ENCODE measurements around the gene NUDT13. TPM values are rescaled to one million over a fixed set of nuclear protein-coding genes. Genes with fewer than 3 reads are reported as not detected.
A peak's percentile ranks its signal among the peaks of the same experiment; 100 is the strongest.
"Not testable (repeated sequence)": the region's sequence is repeated elsewhere in the genome, so short reads cannot be mapped to it uniquely, and the experiment has no call there.

NUDT13 gene
- total RNA-seq, 1 donor from 2014 or later = 3.1 TPM

DNA sequence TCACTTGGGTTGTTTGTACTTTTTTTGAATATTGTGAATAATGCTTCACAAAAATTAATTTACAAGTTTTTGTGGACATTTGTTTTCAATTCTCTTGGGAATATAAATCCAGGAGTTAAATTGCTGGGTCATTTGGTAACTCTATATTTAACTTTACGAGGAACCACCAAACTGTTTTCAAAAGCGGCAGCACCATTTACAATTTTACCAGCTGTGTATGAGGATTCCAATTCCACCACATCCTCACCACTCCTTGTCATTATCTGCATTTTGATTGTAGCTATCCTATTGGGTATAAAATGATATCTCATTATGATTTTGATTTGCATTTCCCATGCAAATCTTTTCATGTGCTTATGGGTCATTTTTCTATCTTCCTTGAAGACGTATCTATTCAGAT is 4.0 kb upstream of the NUDT13 start:
- TF ChIP-seq CTCF (conservative IDR thresholded peaks at IDR 0.05) = no peak
- Mint-ChIP-seq H3K4me3 (no peak overlapping the region), H3K27ac (no peak overlapping the region), H3K27me3 (no peaks in the 10 kb centered on the region), H3K36me3 (peaks cover 18% of the 10 kb centered on the region), H3K9me3 (no peaks in the 10 kb centered on the region), H3K4me1 (ENCODE audit: unreplicated experiment) (peaks cover 6% of the 10 kb centered on the region)
- DNase-seq (ENCODE audit: extremely low spot score, unreplicated experiment) = no peak

GRCh38 chr10:73109248-73109652 is 1.0 kb upstream of the NUDT13 start:
- not testable (repeated sequence) for H3K4me3 Mint-ChIP-seq; H3K27me3 Mint-ChIP-seq; H3K27ac Mint-ChIP-seq; DNase-seq (ENCODE audit: extremely low spot score, unreplicated experiment); H3K9me3 Mint-ChIP-seq; H3K4me1 Mint-ChIP-seq (ENCODE audit: unreplicated experiment)
- H3K36me3 Mint-ChIP-seq = peaks cover 18% of the 10 kb centered on the region

GRCh38 chr10:73112032-73112431 is 1.8 kb downstream of the NUDT13 start:
- Mint-ChIP-seq H3K36me3 (peaks cover 14% of the 10 kb centered on the region), H3K27ac (peak overlapping the region; percentile 99)
- H3K4me1 Mint-ChIP-seq (ENCODE audit: unreplicated experiment); H3K27me3 Mint-ChIP-seq; DNase-seq (ENCODE audit: extremely low spot score, unreplicated experiment); H3K4me3 Mint-ChIP-seq; H3K9me3 Mint-ChIP-seq: not testable (repeated sequence)

DNA sequence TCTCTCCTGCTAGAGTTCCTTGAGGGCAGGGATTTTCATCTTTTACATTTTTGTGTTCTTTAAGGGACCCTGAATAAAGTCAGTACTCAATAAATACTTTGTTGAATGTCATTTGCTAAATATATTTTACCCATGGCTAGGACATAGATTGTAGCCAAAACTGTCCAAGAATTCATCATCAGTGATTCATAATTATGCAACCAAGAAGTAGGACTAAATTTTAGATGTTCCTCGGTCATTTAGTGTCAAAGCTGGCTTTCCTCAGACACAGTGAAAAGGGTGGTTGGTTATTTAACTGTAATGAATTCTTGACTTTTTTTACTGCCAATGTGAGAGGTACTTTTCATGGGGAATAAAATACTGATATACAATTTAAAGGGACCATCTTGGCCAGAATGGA is 3.3 kb downstream of the NUDT13 start:
- no peak for TF ChIP-seq CTCF (conservative IDR thresholded peaks at IDR 0.05)
- H3K27ac Mint-ChIP-seq = no peak overlapping the region
- no peak for DNase-seq (ENCODE audit: extremely low spot score, unreplicated experiment)
- H3K36me3 Mint-ChIP-seq = peaks cover 16% of the 10 kb centered on the region
- no peak overlapping the region for H3K4me3 Mint-ChIP-seq
- peaks cover 11% of the 10 kb centered on the region for H3K4me1 Mint-ChIP-seq (ENCODE audit: unreplicated experiment)
- H3K9me3 Mint-ChIP-seq = no peaks in the 10 kb centered on the region
- H3K27me3 Mint-ChIP-seq = no peaks in the 10 kb centered on the region

GRCh38 chr10:73116017-73116416 is 5.8 kb downstream of the NUDT13 start:
- Mint-ChIP-seq H3K27me3 (no peaks in the 10 kb centered on the region), H3K4me1 (ENCODE audit: unreplicated experiment) (peaks cover 5% of the 10 kb centered on the region), H3K27ac (no peak overlapping the region), H3K36me3 (peaks cover 10% of the 10 kb centered on the region), H3K4me3 (no peak overlapping the region), H3K9me3 (no peaks in the 10 kb centered on the region)
- TF ChIP-seq CTCF (conservative IDR thresholded peaks at IDR 0.05) = no peak
- DNase-seq (ENCODE audit: extremely low spot score, unreplicated experiment) = no peak

DNA sequence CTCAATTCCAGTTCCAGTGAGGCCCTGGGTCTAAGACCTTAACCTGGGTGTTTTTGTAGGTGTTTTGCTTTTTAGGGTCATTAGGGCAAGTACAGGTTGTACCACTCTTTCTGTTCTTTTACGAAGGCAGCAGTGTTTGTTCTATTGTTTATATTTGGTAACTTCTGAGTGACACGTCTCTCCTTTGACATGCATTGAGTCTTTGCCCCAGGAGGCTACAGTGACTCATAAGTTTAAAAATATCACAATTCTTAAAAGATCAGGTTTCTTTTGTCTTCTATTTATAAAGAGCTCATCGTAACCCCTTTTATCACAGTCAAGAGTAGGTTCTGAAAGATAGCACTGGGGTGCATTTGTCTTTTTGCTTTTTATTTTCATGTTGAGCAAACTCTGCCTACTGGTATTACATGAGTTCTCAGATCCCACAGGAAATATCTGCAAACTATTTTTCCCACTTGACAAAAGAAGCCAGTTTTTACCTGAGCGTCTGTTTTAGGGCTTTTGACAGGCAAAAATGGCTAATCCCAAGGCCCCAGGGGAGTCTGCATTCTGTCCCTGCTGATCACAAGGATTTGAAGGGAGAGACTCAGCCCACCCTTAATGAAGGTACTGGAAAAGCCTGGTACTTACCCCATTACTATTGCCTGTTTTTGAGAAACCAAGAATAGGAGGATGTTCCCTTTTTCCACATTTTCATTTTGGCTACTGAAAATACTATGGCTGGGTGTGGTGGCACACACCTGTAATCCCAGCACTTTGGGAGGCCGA is 7.9 kb downstream of the NUDT13 start:
- Mint-ChIP-seq H3K27ac (peak overlapping the region; percentile 83), H3K9me3 (no peaks in the 10 kb centered on the region), H3K36me3 (peaks cover 10% of the 10 kb centered on the region), H3K4me3 (no peak overlapping the region), H3K4me1 (ENCODE audit: unreplicated experiment) (peaks cover 5% of the 10 kb centered on the region), H3K27me3 (no peaks in the 10 kb centered on the region)
- TF ChIP-seq CTCF (conservative IDR thresholded peaks at IDR 0.05) = no peak
- no peak for DNase-seq (ENCODE audit: extremely low spot score, unreplicated experiment)

Data from type B pancreatic cell (in vitro differentiated cells).